HG03060 (cell line): ENCODE data around the gene SSC4D.

Experiments
- ATAC-seq: cut with Tn5 transposase; IDR thresholded peaks from one replicate; pipeline ENCODE4 v1.9.1; 2021; ENCODE audit warnings: low read depth, moderate number of reproducible peaks; ENCODE audit not compliant: unreplicated experiment

Gene SSC4D

DNA sequence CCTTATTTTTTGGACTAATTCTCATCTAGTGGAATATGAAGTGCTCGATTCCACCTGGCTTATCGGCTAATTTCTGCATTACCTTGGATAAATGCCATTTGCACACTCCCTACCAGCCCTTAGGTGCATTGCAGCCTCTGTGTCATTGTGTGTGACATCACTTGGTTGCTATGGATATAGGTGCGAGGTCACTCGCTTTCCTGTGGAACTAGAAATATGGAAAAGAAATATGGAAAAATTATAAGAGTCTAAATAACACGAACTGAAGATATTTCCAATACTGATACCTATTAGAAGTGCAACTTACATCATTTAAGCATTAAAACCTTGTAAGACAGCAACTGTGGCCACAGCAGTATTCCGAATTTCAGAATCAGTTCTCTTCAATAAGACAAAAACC lies 52.7 kb downstream of the SSC4D start:
- ATAC-seq = no peak

DNA sequence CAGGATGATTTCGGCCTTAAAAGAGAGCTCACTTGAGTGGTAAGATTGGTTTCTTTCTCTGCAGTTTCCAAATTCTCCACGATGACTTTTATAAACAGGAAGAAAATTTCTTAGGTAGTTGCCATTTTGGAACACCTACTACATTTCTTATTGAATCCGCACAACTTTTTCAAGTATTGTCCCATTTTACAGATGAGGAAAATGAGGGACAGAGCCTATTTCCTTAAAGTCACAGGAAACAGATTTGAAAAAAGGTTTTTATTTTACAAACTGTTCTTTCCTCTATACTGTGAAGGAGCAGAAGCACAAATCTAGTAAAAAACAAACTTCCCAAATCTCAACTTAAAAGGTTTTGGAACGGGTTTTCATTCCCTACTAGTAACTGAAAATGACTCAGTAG lies 53.4 kb downstream of the SSC4D start:
- no peak for ATAC-seq

GRCh38 chr7:76354981-76355730 lies 54.3 kb downstream of the SSC4D start:
- ATAC-seq = no peak

DNA sequence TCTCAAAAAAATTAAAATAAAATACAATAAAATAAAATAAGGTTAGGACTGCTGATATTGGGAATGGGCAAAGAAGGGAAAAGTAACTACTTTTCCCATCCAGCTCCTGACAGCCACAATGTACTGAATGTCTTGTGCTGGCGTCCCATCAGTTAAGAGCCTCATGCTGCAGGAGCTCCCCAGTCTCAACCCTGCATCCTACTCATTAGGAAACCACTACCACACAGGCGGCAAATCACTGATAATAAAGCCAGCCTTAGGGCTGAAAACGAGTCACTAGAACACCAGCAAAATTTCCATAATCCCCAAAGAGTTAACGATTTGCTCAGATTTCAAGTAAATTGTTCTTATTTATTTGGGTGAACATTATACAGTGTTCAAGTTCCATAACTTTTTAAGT lies 55.0 kb downstream of the SSC4D start:
- no peak for ATAC-seq

DNA sequence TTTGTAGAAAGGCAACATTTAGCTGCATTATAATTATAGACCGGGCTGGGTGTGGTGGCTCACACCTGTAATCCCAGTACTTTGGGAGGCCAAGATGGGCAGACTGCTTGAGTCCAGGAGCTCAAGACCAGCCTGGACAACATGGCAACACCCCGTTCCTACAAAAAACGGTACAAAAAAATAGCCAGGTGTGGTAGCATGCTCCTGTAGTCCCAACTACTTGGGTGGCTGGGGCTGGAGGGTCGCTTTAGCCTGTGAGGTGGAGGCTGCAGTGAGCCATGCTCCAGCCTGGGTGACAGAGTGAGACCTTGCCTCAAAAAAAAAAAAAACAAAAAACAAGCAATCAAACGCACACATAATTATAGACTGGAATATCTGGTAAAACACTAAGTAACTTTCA lies 55.8 kb downstream of the SSC4D start:
- no peak for ATAC-seq

DNA sequence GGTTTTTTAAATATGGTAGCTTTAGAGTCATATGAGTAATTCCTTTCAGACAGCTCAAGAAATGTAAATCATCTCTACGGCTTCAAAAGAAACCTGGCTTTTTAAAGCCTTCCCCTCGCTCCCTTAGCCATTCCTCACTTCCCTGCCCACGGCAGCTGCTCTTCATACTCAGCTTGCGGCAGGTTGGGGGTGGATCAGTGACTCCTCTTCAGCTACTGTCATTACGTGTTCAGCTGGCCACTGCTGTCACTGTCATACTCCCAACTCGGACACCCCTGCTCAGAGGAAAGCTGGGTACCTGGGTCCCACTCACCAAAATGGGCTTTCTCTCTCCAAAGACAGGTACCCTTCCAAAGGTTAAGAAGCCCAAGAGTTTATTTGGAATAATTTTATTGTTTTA lies 57.3 kb downstream of the SSC4D start:
- no peak for ATAC-seq

DNA sequence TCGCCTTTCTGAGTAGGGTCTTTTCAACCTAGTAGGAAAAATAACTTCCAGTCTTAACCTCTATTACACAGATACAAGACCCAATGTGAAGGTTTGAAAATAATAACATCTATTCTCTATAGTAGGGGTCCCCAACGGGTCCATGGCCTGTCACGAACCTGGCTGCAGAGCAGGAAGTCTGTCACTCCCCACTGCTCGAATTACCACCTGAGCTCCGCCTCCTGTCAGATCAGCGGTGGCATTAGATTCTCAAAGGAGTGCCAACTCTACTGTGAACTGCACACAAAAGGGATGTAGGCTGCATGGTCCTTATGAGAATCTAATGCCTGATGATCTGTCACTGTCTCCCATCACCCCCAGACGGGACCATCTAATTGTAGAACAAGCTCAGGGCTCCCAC lies 58.1 kb downstream of the SSC4D start:
- ATAC-seq = no peak

GRCh38 chr7:76349313-76349885 lies 60.1 kb downstream of the SSC4D start:
- ATAC-seq = no peak

GRCh38 chr7:76347710-76348109 lies 61.8 kb downstream of the SSC4D start:
- no peak for ATAC-seq

- ATAC-seq = no peak
Measured at GRCh38 chr7:76346778-76347177, 62.7 kb downstream of the SSC4D start.

GRCh38 chr7:76346097-76346496 lies 63.4 kb downstream of the SSC4D start:
- ATAC-seq = no peak

DNA sequence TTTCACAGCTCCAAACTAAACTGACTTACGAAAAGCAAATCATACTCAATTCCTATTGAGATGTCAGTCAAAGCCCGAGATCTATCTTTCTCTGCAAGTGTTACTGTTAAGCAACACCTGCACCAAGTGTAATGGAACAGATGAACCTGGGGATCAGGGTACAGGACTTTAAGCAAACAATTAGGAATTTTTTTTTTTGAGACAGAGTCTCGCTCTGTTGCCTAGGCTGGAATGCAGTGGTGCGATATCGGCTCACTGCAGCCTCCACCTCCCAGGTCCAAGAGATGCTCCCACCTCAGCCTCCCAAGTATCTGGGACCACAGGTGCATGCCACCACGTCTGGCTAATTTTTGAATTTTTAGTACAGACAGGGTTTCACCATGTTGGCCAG lies 65.6 kb downstream of the SSC4D start:
- no peak for ATAC-seq

DNA sequence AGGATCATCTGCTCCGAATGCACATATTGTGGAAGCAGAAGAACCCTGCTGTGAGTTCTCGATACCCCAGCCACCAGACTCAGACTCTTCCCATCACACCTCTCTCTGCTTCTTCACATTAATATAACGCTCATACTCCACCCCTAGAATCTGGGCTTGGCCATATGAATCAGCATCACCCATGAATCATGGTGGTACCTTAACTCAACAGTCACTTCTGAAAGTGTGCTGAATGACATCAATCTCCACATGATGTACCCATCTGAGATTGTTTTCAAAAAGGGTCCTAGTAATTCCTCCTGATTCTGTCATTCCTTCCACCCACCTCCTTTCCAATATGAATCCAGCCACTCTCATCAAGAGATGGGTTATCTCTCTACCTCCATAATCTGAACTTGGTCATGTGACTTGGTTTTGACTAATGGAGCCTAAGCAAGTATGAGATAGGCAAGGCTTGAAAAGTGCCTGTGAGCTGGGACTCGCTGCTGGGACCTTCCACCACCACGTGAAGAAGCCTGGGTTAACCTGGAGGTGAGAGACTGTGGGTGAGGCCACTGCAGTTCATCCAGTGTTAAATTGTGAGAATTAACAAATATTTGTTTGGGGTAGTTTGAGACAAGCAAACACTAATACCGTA lies 66.1 kb downstream of the SSC4D start:
- ATAC-seq = no peak

DNA sequence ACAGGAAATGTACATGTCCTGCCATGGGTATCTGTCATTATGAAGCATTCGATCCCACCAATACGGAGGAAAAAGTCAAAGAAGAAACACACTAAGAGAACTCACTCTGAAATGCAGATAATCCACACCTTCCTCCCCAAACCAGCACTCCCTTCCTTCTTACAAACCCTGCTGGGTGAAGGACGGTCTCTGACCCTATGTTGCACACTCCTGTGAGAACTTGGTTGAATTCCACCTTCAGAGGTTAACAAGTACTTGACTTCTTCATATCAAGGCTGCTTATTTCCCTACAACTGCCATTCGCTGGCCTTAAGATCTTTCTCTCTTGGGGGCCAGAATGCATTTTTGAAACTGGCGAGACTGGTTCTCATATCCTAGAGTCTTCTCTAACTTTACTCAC lies 67.3 kb downstream of the SSC4D start:
- no peak for ATAC-seq

- no peak for ATAC-seq
Measured at GRCh38 chr7:76340617-76341131, 68.8 kb downstream of the SSC4D start.
